Upper lobe of left lung (tissue), 4 donors: ENCODE data around the gene KCNMA1.

Source experiments
- CTCF ChIP-seq, 6 experiments: fragments of 450-650 bp in 4 of 6; fragments of 200-600 bp in 2 of 6; sonication (generic) in 2 of 6; IDR thresholded peaks; one replicate each; pipeline ENCODE4 v1.5.1; 2016 to 2019; ENCODE audit warnings: antibody characterized with exemption in 6 of 6
- POLR2A ChIP-seq, 4 donors: fragments of 450-650 bp; IDR thresholded peaks; one replicate each; pipeline ENCODE4 v1.5.1; 2016 to 2017; ENCODE audit warnings: antibody characterized with exemption in 4 of 4, mild to moderate bottlenecking in 2 of 4

DNA sequence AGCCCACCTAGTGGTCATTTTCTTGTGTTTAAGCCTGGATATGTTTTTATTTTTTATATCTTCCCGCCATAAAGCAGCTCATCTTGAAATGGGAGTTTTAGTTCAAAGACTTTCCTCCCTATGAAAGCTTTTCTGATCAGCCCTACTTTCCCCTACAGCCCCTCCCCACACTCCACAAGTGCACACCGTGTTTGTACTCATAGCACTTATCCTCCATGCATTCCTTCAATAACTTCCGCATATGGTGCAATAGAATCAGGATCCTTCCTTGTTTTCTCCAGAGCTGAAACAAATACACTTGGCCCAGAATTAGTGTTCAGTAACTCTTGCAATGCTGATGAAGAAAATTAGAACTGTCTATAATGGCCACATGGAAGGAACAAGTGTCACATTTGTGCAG is 235.9 kb downstream of the KCNMA1 start:
- TF ChIP-seq POLR2A (IDR thresholded peaks at IDR 0.05) (no peak), CTCF (IDR thresholded peaks at IDR 0.05) (no peak)
